OCI-LY1 (cell line): ENCODE data around the gene ATP9B.

ENCODE experiments used
- H2AFZ ChIP-seq: fragments of 200-600 bp; sonication (generic), shearing (Covaris generic); 2 replicates; pipeline ENCODE4 v1.6.0; 2014; ENCODE audit warnings: antibody characterized with exemption, mild to moderate bottlenecking, low read length
- H3F3A ChIP-seq: fragments of 200-600 bp; sonication (generic), shearing (Covaris generic); 2 replicates; pipeline ENCODE4 v1.6.0; 2014; ENCODE audit warnings: mild to moderate bottlenecking, antibody characterized with exemption, low read length, moderate library complexity; ENCODE audit not compliant: insufficient read depth
- H3K27ac ChIP-seq: fragments of 200-600 bp; sonication (generic); 2 replicates; pipeline ENCODE4 v1.5.1; 2014; ENCODE audit warnings: low read length, mixed run types, mild to moderate bottlenecking, low read depth; ENCODE audit not compliant: poor library complexity, severe bottlenecking
- H3K27me3 ChIP-seq: fragments of 200-600 bp; sonication (generic); 2 replicates; pipeline ENCODE4 v1.6.0; 2014; ENCODE audit warnings: antibody characterized with exemption, mild to moderate bottlenecking, low read length, moderate library complexity; ENCODE audit not compliant: insufficient read depth
- H3K36me3 ChIP-seq: fragments of 200-600 bp; sonication (generic); 2 replicates; pipeline ENCODE4 v1.6.1; 2014; ENCODE audit warnings: mild to moderate bottlenecking, antibody characterized with exemption, low read length, moderate library complexity, mixed read lengths; ENCODE audit not compliant: insufficient read depth
- H3K4me1 ChIP-seq: fragments of 200-600 bp; sonication (generic); 2 replicates; pipeline ENCODE4 v1.5.1; 2014; ENCODE audit warnings: mild to moderate bottlenecking, low read length, moderate library complexity; ENCODE audit not compliant: insufficient read depth, severe bottlenecking
- H3K4me2 ChIP-seq: fragments of 200-600 bp; sonication (generic), shearing (Covaris generic); 2 replicates; pipeline ENCODE4 v1.6.1; 2014; ENCODE audit warnings: low read length
- H3K4me3 ChIP-seq: fragments of 200-600 bp; sonication (generic); 2 replicates; pipeline ENCODE4 v1.5.1; 2014; ENCODE audit warnings: low read length, low read depth, mild to moderate bottlenecking, mixed read lengths; ENCODE audit not compliant: poor library complexity, severe bottlenecking
- H3K79me2 ChIP-seq: fragments of 200-600 bp; shearing (Covaris generic); 2 replicates; pipeline ENCODE4 v1.6.1; 2016; ENCODE audit warnings: mixed run types, low read length, mixed read lengths; ENCODE audit not compliant: insufficient read depth
- H3K9ac ChIP-seq: fragments of 200-600 bp; sonication (generic), shearing (Covaris generic); 2 replicates; pipeline ENCODE4 v1.6.1; 2014; ENCODE audit warnings: mild to moderate bottlenecking, low read length, mixed read lengths
- H3K9me2 ChIP-seq: fragments of 200-600 bp; sonication (generic), shearing (Covaris generic); 2 replicates; pipeline ENCODE4 v1.6.1; 2014; ENCODE audit warnings: low read depth, mild to moderate bottlenecking, low read length, mixed read lengths
- H3K9me3 ChIP-seq: fragments of 200-600 bp; shearing (Covaris generic); 2 replicates; pipeline ENCODE4 v1.6.1; 2014; ENCODE audit warnings: low read length, mixed read lengths
- H4K20me1 ChIP-seq: fragments of 200-600 bp; sonication (generic), shearing (Covaris generic); 2 replicates; pipeline ENCODE4 v1.6.0; 2016; ENCODE audit warnings: mild to moderate bottlenecking, low read length; ENCODE audit not compliant: insufficient read depth
- CTCF ChIP-seq: fragments of 200-600 bp; sonication (generic), shearing (Covaris generic); IDR thresholded peaks from 2 replicates; pipeline ENCODE4 v1.5.1; 2017; ENCODE audit warnings: mild to moderate bottlenecking, antibody characterized with exemption, low read length, moderate library complexity, mixed read lengths
- EZH2 ChIP-seq: fragments of 200-600 bp; sonication (generic), shearing (Covaris generic); IDR thresholded peaks from 2 replicates; pipeline ENCODE4 v1.8.0; 2017; ENCODE audit warnings: borderline replicate concordance, mixed run types, mild to moderate bottlenecking, antibody characterized with exemption, low read length, moderate library complexity, mixed read lengths

The ATP9B gene

GRCh38 chr18:79300413-79300812 lies 231.2 kb downstream of the ATP9B start:
- Histone ChIP-seq H3K4me2 (no peak overlapping the region), H3K79me2 (no peaks in the 10 kb centered on the region)
- no peak for TF ChIP-seq EZH2
- no peak for TF ChIP-seq CTCF

GRCh38 chr18:79302120-79302519 lies 232.9 kb downstream of the ATP9B start:
- Histone ChIP-seq H3K9ac (no peak overlapping the region), H3K27me3 (no peaks in the 10 kb centered on the region), H3K9me3 (no peaks in the 10 kb centered on the region), H3K4me3 (no peak overlapping the region), H3K79me2 (no peaks in the 10 kb centered on the region), H3F3A (no peaks in the 10 kb centered on the region), H4K20me1 (no peaks in the 10 kb centered on the region), H3K36me3 (peaks cover 12% of the 10 kb centered on the region), H3K27ac (no peak overlapping the region), H3K4me2 (no peak overlapping the region), H2AFZ (no peak overlapping the region), H3K4me1 (no peaks in the 10 kb centered on the region), H3K9me2 (no peaks in the 10 kb centered on the region)
- TF ChIP-seq CTCF (no peak), EZH2 (no peak)

More at GRCh38 chr18:79300413-79300812, 231.2 kb downstream of the ATP9B start:
- Histone ChIP-seq H3K27me3 (no peaks in the 10 kb centered on the region), H2AFZ (no peak overlapping the region), H3K36me3 (peaks cover 8% of the 10 kb centered on the region; the same call in 1 of the 2 replicates), H3K4me1 (no peaks in the 10 kb centered on the region), H3K9ac (no peak overlapping the region), H3F3A (no peaks in the 10 kb centered on the region), H4K20me1 (no peaks in the 10 kb centered on the region), H3K27ac (no peak overlapping the region), H3K9me3 (no peaks in the 10 kb centered on the region), H3K9me2 (no peaks in the 10 kb centered on the region), H3K4me3 (no peak overlapping the region)

DNA sequence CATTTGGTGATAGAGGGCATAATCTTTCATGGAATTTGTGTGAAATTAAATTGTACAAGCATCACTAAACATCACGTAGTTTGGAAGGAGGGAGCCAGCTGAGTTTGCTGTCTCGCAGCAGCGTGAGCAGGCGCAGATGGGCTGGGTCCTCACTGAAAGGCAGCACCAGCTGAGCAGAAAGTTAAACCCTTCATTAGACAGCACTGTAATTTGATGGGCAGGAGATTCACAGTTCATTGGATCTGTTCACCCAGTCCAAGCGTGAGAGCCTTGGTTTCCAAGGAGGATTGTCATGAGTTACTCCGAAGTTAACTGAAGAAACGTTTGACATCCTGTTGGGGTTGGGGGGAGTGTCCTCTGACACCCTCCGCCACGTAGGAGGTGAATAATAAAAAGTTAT lies 236.7 kb downstream of the ATP9B start:
- no peak overlapping the region for H3K9ac ChIP-seq
- H2AFZ ChIP-seq: no peak overlapping the region
- H3K79me2 ChIP-seq: no peaks in the 10 kb centered on the region
- H3K9me3 ChIP-seq: no peaks in the 10 kb centered on the region
- no peak overlapping the region for H3K4me3 ChIP-seq
- no peaks in the 10 kb centered on the region for H3K9me2 ChIP-seq
- no peak overlapping the region for H3K4me2 ChIP-seq
- H3K36me3 ChIP-seq: peaks cover 22% of the 10 kb centered on the region
- H3K27ac ChIP-seq: no peak overlapping the region
- H3K27me3 ChIP-seq: no peaks in the 10 kb centered on the region
- no peak for TF ChIP-seq EZH2
- no peak for TF ChIP-seq CTCF
- H3K4me1 ChIP-seq: no peaks in the 10 kb centered on the region
- H4K20me1 ChIP-seq: no peaks in the 10 kb centered on the region
- no peaks in the 10 kb centered on the region for H3F3A ChIP-seq
